MV-4-11 (cell line): ENCODE results near the gene ZNRF3.

Source experiments
- DNase-seq: peaks from one replicate; lab custom pipeline; 2025; lab: John Stamatoyannopoulos, UW

Gene ZNRF3

DNA sequence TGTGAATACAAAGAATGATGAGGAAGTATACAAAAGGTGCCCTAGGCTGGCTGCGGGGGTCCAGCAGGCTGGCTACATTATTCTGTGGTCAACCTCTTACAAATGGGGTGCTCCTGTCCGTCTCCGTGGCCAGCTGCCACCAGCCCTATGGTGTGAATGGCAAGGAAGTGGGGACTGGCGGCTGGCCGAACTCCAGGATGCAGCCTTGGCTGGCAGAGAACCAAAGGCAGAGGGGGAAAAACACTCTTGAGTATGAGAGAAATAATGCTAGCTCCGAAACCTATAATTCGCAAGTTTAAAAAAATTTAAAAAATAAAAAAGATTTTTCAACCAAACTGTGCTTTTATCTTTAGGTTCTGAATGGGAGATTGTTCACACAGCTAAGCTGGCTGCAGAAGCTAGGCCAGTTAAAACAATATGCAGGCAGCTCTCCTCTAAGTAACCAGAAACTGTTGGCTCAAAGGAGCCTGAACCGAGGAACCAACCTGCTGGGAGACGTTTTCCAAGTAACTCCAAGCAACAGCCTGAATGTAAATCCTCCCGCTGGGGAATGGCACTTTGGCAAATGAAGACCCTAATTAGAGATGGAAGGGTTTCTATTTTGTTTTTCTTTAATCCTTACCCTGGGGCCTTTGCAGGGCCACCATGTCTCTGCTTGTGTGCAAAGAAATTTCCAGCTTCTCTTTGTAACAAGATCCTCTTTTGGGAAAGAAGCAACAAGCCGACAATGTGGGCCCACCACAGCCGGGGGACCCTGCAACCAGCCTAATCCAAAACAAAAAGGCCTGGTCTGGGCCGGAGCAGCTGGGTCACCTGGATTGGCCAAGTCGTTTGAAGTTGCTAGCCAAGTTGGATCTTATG, 128.1 kb downstream of the ZNRF3 start:
- no peak for DNase-seq

DNA sequence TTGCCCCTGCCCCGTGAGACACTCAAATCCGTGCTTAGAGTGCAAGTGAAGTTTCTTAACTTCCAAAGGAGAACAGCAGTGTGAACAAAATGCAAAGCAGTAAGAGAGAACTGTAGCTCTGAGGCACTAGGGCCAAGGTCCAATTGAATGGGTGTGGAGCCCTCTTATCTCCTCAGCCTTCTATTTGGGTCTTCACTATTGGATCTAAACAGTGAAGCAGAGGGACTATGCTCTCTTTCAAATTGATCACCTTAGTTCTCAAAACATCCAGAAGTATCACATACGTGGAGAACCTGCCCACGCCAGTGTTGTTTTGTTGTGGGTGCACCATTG, 128.7 kb downstream of the ZNRF3 start:
- DNase-seq: no peak

DNA sequence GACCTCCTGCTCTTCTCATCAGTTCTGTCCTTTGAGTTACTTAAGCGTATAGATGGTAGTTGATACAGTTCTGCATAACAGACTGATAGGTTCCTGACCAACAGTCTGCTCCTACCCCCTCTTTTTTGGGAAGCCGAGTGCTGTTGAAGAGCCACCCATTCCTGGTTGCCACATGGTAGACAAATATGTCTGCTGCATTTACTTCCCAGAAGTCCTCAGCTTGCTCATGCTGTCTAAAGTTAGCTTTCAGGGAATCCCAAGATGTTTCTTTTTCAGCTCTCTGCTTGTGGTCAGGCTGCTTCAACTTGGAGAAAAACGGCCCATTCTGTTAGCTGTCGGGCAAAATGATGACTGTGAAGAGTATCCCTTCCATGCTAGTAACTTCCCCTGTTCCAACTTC, 129.6 kb downstream of the ZNRF3 start:
- DNase-seq: peak; percentile 4

DNA sequence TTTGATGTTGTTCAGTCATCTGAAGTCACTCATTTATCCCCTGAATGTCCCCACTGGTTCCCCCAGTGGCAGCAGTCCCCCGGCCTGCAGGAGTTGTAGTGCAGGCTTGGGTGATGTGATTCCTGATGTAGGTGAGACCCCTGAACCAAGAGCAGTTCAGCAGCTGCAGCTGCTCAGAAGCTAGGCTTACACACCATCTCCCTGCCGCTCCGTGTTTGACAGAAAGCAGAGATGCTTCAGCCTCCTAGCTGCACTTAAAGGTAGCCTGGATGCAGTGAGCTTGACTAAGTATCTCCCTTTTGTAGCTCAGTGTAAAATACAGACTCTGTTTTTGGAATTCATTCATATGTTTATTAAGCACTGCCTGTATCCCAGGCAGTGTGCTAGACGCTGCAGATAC, 130.9 kb downstream of the ZNRF3 start:
- DNase-seq: no peak

DNA sequence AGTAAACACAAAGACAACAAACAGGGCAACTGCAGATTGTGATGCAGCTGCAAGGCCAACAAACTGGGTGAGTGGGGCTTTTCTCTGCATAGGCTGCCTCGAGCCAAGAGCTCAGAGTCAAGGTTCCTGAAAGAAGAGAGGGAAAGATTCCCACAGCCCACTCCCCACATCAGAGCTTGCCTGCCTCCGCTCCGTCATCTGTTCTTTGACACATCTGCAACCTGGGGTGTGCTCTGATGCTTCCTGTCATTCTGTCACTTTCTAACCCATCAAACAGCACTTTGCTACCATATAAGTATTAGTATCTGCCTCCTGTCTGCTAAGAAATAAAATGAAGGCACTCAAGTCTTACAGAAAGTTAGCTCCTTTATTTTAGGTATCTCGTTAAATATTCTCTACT, 131.4 kb downstream of the ZNRF3 start:
- no peak for DNase-seq

DNA sequence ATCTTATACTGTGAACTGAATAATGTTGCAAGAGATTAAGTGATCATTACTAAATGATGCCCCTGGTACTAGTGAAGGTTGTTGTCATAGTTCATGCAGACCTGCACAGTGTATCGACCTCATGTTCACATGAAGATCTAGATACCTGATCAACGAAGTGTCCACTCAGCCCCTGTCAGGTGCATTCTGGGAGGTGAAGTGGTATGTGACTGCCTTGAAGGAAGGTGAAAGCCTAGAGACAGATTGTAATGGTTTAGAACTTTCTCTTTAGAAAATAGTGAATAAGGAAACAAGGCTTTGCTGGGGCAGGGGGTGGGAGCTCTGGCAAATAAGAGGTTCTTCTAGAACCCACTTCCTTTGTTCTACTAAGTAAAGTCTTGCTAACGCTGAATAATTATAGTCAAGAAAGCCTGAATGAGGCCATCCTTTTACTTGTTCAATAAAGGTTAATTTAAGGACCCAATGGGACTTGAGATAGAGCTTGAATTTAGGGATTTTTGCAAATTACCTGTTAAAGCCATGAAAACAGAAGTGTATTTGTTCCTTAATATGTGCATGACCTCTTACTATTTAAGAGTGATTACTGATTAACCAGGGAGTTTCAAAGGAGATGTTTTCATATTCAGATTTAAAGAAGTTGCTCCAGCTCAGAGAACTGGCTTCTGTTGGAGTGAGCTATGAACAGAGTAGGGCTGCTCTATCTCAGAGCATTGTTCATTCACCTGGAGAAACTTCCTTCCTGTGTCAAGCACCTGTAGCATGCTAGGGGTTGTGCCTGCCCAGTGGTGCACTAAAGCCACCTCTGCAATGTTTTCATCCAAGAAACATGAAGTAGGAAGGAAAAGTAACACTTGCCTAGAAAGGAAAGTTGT, 132.9 kb downstream of the ZNRF3 start:
- DNase-seq: no peak

DNA sequence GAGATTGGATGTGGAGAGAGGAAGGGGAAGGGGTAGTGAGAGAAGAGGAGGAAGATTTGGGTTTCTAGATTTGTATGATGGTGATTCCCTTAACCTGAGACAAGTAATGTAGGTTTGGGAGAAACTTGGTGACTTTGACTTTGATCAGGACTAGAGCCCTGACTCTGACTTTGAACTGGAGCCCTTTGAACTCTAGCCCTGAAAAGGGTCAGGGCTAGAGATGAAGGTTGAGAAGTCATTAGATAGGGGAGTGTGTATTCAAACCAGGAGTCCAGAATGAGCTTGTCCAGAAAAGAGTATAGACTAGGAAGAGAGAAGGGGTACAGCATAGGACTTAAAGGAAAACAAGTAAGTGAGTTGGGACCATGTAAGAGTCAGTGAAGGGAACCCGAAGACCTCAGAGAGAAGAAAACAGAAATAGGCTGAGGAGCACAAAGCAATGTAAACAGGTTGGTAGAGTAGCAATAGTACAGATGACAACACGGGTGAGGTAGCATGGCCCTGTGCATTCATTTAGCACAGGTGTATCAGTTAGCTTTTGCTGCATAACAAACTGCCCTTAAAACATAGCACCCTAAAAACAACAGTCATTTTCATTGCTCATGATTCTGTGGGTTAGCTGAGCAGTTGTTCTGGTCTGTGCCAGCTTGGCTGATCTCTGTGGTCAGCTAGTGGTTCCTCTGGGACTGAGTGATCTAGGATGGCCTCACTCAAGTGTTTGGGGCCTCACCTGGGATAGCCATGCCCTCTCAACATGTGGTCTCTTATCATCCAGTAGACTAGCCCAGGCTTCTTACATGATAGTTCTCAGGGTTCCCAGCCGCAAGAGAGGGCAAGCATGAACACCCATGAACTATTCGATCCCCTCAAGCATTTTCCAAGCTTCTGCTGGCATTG, 135.2 kb downstream of the ZNRF3 start:
- no peak for DNase-seq

DNA sequence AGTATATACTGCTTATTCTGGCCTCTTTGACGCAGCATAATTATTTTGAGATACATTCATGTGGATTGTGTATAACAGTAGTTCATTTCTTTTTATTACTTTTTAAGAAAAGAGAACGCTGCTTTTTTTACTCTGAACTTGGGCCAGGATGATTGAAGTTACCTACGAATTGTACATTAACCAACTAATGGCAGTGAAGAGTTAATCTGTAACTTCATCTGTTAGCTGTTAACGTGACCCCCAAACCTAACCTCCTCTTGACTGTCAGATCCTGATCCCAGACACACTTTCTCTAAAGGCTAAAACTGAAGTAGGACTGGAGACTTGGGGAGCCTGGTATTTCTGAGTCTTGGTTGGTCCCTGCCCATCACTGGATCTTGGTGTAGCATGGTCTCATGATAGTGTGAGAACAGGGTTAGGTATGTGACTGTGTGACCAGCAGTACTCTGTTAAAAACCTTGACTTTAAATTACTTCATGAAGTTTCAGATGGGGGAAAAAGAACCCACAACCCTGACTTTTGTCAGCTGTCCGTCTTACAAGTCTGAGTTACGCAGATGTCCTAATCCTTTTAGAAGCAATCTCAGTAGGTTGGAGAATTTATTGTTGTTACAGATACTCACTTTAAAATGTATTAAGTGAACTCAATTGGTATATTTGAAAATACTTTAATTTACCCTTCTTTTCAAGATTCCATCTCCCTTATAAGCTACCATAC, 138.9 kb downstream of the ZNRF3 start:
- DNase-seq: no peak

DNA sequence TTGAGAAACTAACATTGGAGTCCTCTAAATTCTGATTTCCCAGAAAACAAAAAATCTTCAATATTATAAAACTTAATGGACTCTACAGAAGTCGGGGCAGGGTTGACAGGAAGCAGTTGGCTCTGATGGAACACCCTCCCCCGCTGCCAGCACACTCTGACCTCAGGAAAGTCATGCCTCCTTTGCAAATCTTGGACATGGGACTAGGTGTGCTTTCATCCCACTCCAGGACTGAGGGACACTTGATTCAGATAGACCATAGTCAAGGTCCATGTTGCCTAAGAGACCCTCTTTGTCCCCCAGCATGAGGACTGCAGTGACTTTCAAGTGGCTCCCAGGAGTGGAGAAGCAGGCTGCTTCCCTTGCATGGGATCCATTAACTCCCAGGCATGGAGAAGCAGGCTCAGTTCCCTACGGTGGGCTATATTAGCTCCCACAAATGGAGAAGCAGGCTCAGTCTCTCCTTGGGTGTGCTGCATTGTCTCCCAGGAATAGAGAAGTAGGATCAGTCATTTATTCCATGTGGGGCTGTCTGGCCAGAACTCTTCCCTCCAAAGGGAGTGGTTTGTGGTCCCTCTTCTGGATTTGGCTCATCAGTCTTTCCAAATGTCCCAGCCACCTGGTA, 139.9 kb downstream of the ZNRF3 start:
- no peak for DNase-seq

DNA sequence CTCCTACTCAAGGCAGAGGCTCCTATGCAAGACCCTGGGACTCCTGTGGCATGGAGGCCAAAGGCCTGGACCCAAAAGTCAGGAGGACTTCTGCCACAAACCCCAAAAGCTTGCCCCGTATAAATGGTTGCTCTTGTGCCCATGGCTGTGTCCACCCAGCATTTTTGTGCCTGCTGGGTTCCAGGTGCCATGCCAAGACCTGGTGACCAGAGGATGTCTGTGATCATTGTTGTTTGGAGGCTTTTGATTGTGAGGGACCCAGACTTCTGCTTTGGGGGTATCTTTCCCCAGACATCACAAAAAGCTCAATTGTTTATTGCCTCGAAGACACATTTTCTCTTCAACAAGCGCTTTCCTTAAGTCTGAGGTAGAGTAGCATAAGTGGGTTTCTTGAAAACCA, 143.2 kb downstream of the ZNRF3 start:
- DNase-seq: no peak

DNA sequence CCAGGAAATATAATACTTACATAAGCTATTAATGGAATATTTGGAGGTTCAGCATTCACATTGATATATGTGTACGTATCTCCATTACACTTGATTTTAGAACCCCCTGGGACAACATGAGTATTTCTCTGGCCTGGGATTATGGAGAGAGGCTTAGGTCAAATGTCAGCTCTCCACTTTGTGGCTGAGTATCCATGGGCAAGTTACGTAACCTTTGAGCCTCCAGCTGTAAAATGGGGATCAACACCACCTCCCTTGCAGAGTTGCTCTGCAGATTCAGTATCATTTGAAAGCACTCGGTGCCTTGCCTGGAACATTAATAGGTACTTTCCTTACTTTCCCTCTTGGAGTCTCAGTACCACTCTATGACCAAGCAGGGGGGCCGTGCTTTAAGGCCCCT, 145.1 kb downstream of the ZNRF3 start:
- DNase-seq: peak; percentile 3

DNA sequence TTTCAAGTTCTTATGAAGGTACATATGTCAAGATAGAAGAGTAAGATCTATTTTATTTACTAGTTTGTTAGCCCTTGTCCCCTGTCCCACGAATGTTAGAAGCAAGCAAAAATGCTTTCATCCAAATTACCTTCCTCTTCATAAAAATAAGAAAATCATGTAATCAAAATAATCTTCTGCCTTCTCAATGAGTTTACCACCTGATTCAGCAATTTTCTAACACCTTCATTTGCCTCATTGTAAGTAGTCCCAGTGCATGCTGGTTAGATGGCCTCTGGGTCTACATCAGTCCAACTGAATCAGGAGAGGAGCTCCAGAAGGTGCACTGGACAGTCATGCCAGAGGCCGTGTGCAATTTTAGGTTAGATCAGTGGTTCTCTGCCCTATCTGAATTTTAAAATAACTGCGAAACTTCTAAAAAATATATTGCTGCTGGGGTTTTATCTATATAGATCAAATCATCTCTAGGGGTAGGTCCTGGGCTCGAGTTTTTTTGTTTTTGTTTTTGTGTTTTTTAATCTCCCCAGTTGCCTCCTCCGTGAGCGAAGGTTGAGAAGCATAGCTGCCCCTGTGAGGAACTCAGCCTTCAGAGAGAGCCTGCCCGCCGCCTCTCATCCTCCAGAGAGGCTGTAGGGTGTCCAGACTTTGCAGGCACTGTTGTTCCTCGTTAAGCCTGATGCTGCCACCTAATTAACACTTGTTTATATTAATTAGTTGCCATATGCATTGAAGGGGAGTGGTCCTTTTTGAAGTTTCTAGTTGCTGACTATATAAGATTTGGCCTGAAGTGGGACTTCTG, 146.0 kb downstream of the ZNRF3 start:
- DNase-seq: no peak

DNA sequence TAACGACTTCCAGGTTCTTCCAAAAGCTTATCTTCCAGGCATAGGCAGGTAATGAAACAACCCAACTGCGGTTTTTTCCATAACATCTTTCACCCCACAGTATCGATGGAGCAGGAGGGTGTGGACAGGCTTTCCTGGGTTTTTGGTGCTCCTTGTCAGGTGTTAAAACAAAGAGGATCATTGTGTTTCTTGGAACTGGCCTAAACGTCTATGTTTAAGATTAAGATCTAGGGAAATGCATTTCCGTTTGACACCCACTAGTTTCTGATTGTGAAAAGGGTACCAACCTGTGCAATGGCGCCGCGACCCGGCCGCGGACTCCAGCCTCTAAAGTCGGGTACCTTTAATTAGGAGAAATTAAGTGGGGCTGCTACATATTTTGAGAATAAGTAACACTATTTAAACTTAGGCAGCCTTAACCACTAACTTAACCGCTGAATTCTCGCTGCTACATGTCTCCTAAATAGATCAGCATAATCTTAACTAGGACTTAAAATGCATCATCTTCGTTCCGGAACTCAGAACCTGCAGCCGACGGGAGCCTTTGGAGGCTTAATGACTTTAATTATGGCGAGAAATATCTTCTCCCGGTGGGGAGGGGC, 146.7 kb downstream of the ZNRF3 start:
- DNase-seq: no peak

DNA sequence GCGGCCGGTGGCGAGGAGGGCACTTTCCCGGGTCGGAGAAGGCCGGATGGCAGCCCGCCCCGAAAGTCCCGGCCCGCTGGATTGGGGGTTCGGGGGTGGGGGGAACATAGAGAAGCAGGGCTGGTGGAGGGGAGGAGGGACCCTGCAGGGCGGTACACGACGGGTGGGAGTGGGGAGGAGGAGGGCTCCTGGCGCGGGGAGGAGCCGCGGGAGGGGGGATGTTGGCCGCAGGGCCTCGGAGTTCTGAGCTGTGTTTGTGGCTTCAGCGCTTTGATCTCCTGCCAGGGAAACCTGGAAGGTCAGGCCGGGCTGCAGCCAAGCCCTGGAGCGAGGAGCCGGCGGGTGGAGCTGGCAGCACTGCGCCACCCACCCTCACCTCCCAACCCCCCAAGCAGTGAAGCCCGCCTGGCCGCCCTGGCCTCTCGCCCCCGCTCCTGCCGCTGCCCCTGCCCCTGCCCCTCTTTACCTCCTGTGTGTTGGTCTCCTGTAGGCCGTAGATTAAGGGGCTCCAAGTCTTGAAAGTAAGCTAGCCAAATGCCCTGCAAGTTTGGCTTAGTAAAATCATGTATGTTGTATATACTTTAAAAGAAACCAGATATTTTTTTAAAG, 147.3 kb downstream of the ZNRF3 start:
- DNase-seq: no peak

DNA sequence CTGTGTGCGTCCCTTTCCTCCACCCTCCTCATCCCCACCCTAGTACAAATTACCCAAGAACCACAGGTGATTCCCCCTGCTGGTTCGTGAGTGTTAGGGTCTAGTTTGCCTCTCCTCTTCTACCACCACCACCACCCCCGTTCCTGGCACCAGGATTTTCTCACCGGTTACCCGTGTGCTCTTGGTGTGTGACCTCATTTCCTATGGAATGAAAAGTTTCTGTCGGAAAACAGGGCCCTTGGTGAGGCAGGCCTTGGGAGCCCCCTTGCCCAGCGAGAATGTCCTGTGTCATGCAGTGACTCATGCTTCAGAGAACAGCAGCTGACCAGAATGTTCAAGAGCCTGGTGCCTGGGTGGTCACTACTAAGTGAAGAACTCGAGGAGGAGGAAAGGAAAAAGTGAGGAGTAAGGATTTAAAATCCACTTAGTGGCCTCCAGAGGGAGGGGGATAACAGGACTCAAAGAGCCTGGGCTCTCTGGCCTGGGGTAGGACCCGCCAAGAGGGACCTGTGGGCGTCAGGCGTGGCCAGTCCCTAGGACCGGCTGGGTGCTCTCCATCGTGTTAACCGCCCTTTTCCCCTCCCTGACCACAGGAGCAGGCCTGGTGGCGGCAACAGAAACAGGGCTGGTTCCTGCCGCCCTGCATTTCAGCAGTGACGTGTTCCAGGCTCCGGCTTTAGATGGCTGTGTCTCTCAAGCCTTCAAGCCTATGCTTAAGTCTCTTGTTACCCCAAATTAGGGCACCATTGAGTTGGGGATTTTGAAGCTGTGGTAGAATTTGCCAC, 148.0 kb downstream of the ZNRF3 start:
- DNase-seq: no peak

DNA sequence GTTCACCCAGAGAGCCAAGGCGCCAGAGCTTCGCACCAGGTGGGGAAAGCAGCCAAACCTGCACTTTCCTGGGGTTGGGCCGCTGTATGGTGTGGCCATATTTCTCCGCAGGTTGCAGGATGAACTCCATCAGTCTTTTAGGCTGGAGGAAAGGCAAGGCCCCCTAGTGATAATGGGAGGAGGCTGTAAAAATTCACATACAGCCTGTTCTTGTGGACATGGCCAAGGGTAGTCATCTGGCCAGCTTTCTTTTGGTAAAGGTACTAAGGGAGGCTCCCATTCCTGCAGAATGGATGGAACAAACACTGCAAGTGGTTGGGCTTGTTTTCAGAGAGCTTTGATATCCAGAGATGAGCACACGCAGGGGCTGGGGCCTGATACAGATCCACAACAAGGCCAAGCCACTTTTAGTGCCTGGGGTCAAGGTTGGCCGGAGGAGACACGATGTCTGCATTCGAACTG, 148.7 kb downstream of the ZNRF3 start:
- DNase-seq: no peak

DNA sequence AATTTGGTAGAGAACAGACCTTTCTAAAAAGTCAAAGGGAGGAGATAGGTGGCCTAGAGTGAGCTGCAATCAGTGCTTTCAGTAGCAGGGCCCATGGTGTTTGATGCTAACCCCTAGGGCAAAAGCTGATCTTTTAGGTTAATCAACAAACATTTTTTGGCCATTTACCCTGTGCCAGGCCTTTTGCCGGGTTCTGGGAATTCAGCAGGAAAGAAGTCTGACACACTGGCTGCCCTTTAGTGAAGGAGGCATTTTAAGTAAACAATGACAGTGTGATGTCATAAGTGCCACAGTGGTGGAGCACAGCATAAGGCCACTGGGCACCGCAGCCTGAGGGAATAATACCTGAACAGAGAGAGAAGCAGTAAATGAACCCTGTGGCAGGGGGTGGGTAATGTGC, 149.2 kb downstream of the ZNRF3 start:
- DNase-seq: no peak

DNA sequence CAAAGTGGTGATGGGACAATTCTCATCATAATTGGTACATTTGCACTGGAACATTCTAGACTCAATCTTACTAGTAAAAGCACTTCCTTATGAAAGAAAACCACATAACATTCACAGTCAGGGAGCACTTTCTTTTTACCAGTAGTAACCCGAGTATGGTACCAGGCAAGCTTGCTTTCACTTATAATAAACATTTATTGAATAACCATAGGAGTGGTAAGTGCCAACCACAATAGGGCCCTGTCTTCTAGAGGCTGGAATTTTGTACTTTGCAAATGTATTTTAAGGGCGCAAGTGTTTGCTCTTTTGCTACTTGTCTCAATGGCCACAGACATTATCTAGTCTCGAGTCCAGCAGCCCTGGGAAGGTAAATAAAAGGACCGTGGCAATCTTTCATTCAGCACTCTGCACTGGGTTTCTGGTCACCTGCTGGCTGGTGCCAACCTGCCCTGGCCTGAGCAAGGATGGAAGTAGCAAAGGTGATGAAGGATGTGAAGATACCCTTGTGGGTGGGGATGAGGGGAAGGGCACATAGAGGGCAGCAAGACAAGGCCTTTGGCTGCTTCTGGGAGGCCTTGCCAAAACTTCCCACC, 154.1 kb downstream of the ZNRF3 start:
- DNase-seq: peak; percentile 20
